OCI-LY3 (cell line): ENCODE results near the gene FIGLA.

Experiments used
- H2AFZ ChIP-seq: fragments of 200-600, 300-600 bp; shearing (Covaris generic); 2 replicates; pipeline ENCODE4 v1.6.0; 2014; ENCODE audit warnings: antibody characterized with exemption, low read depth, low read length
- H3K27ac ChIP-seq: fragments of 200-600, 300-600 bp; sonication (generic); 2 replicates; pipeline ENCODE4 v1.5.1; 2014; ENCODE audit warnings: mild to moderate bottlenecking, low read length, moderate library complexity, mixed read lengths
- H3K27me3 ChIP-seq: fragments of 200-600, 300-600 bp; sonication (generic); 2 replicates; pipeline ENCODE4 v1.6.1; 2014; ENCODE audit warnings: low read depth, low read length, mixed read lengths
- H3K36me3 ChIP-seq: fragments of 200-600, 300-600 bp; sonication (generic); replicated peaks from 2 replicates; pipeline ENCODE3; 2014; ENCODE audit warnings: low read depth, low read length, mixed read lengths
- H3K4me1 ChIP-seq: fragments of 300-600, 200-600 bp; sonication (generic); 2 replicates; pipeline ENCODE4 v1.6.1; 2014; ENCODE audit warnings: low read length, mixed read lengths
- H3K4me2 ChIP-seq: fragments of 200-600, 300-600 bp; sonication (generic); 2 replicates; pipeline ENCODE4 v1.6.1; 2014; ENCODE audit warnings: low read length, mixed read lengths
- H3K4me3 ChIP-seq: fragments of 300-600, 200-600 bp; sonication (generic); 2 replicates; pipeline ENCODE4 v1.5.1; 2014; ENCODE audit warnings: antibody characterized with exemption, mild to moderate bottlenecking, low read length, moderate library complexity
- H3K79me2 ChIP-seq: fragments of 300-600, 200-600 bp; shearing (Covaris generic); 2 replicates; pipeline ENCODE4 v1.6.1; 2014; ENCODE audit warnings: mild to moderate bottlenecking, low read length, mixed read lengths
- H3K9ac ChIP-seq: fragments of 300-600, 200-600 bp; shearing (Covaris generic); 2 replicates; pipeline ENCODE4 v1.6.0; 2014; ENCODE audit warnings: mild to moderate bottlenecking, low read length, moderate library complexity
- H3K9me3 ChIP-seq: fragments of 200-600, 300-600 bp; shearing (Covaris generic); 2 replicates; pipeline ENCODE4 v1.6.1; 2014; ENCODE audit warnings: low read length, mixed read lengths; ENCODE audit not compliant: insufficient read depth
- H4K20me1 ChIP-seq: fragments of 200-600, 300-600 bp; sonication (generic); 2 replicates; pipeline ENCODE4 v1.6.1; 2016; ENCODE audit warnings: low read length, mixed read lengths; ENCODE audit not compliant: insufficient read depth
- EZH2phosphoT487 ChIP-seq: fragments of 200-600 bp; shearing (Covaris generic); IDR thresholded peaks from 2 replicates; pipeline ENCODE4 v1.6.1; 2018; ENCODE audit warnings: antibody characterized with exemption, mixed run types, low read depth
- TF ChIP-seq, protein P1 (sequence below): fragments of 200-600, 300-600 bp; sonication (generic); IDR thresholded peaks from 2 replicates; pipeline ENCODE4 v1.5.1; 2014; ENCODE audit warnings: antibody characterized with exemption, low read length, low read depth

FIGLA gene

DNA sequence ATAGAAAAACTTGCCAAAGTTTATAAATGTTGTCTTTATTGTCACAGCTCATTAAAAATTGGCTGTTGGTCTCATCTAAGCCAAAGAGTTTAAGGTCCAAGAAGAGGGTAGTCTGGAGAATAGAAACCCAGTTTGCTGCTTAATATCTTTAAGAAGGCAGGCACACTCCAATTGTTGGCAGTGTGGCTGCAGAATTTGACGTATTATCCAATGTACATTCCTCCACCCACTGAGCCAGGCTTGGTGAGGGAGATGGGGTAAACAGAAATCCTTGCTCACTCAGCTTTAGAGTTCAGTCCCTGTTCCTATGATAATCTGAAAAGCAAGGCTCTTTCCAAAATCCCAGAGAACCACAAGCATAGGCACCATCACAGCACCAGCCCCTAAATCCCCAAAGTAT, 11.8 kb downstream of the FIGLA start:
- no peak for TF ChIP-seq EZH2phosphoT487
- TF ChIP-seq, protein P1, sequence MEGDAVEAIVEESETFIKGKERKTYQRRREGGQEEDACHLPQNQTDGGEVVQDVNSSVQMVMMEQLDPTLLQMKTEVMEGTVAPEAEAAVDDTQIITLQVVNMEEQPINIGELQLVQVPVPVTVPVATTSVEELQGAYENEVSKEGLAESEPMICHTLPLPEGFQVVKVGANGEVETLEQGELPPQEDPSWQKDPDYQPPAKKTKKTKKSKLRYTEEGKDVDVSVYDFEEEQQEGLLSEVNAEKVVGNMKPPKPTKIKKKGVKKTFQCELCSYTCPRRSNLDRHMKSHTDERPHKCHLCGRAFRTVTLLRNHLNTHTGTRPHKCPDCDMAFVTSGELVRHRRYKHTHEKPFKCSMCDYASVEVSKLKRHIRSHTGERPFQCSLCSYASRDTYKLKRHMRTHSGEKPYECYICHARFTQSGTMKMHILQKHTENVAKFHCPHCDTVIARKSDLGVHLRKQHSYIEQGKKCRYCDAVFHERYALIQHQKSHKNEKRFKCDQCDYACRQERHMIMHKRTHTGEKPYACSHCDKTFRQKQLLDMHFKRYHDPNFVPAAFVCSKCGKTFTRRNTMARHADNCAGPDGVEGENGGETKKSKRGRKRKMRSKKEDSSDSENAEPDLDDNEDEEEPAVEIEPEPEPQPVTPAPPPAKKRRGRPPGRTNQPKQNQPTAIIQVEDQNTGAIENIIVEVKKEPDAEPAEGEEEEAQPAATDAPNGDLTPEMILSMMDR: no peak
- Histone ChIP-seq H4K20me1 (no peaks in the 10 kb centered on the region), H3K9ac (no peak overlapping the region), H3K27me3 (peaks cover 40% of the 10 kb centered on the region), H3K27ac (no peak overlapping the region), H2AFZ (no peak overlapping the region), H3K4me3 (no peak overlapping the region), H3K4me2 (no peak overlapping the region), H3K9me3 (0 out of 2 replicates have a peak, but pooled peaks cover 3% of the 10 kb centered on the region), H3K79me2 (no peaks in the 10 kb centered on the region), H3K4me1 (no peaks in the 10 kb centered on the region), H3K36me3 (no peaks in the 10 kb centered on the region)

DNA sequence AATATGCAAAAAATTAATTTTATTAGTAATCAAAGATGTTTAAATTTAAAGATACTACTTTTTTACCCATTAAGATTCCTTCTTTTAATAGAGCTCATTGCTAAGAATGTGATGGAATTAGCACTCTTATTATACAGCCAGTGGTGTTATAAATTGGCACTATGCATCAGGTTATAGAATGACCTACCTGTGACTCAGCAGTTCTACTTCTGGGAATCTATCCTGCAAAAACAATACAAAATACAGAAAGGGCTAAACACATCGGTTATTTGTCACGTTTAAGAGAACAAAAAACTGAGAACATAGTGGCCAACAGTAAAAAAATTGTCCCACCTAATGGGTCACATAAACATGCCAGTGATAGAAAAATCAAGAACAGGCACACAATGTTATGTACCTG, 13.0 kb downstream of the FIGLA start:
- H3K27me3 ChIP-seq: peaks cover 50% of the 10 kb centered on the region
- H3K27ac ChIP-seq: no peak overlapping the region
- H3K4me3 ChIP-seq: no peak overlapping the region
- no peak overlapping the region for H2AFZ ChIP-seq
- no peak overlapping the region for H3K4me2 ChIP-seq
- H3K79me2 ChIP-seq: no peaks in the 10 kb centered on the region
- H3K9ac ChIP-seq: no peak overlapping the region
- 0 out of 2 replicates have a peak, but pooled peaks cover 3% of the 10 kb centered on the region for H3K9me3 ChIP-seq
- no peak for TF ChIP-seq EZH2phosphoT487
- TF ChIP-seq, protein P1: no peak
- no peaks in the 10 kb centered on the region for H3K4me1 ChIP-seq
- H4K20me1 ChIP-seq: no peaks in the 10 kb centered on the region
- H3K36me3 ChIP-seq: no peaks in the 10 kb centered on the region

DNA sequence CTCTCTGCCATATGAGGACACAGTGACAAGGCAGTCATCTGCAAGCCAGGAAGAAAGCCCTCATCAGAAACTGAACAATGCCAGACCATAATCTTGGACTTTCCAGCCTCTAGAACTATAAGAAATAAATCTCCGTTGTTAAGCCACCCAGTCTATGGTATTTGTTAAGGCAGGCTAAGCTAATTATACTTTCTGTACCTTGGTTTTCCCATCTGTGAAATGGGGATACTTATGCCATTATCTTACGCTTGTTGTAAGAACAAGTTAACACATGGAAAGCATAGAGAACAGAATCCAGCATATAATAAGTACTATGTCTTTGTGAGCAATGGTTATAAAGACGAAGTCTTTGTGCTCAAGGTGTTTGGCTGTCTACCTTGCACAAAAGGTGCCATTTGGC, 14.2 kb downstream of the FIGLA start:
- H3K9ac ChIP-seq: no peak overlapping the region
- H3K9me3 ChIP-seq: 0 out of 2 replicates have a peak, but pooled peaks cover 3% of the 10 kb centered on the region
- H2AFZ ChIP-seq: no peak overlapping the region
- no peaks in the 10 kb centered on the region for H3K79me2 ChIP-seq
- no peak overlapping the region for H3K4me3 ChIP-seq
- H3K4me2 ChIP-seq: no peak overlapping the region
- H3K36me3 ChIP-seq: no peaks in the 10 kb centered on the region
- no peak overlapping the region for H3K27ac ChIP-seq
- H4K20me1 ChIP-seq: no peaks in the 10 kb centered on the region
- H3K4me1 ChIP-seq: peaks cover 7% of the 10 kb centered on the region
- peaks cover 54% of the 10 kb centered on the region for H3K27me3 ChIP-seq
- TF ChIP-seq EZH2phosphoT487: no peak
- TF ChIP-seq, protein P1: no peak

DNA sequence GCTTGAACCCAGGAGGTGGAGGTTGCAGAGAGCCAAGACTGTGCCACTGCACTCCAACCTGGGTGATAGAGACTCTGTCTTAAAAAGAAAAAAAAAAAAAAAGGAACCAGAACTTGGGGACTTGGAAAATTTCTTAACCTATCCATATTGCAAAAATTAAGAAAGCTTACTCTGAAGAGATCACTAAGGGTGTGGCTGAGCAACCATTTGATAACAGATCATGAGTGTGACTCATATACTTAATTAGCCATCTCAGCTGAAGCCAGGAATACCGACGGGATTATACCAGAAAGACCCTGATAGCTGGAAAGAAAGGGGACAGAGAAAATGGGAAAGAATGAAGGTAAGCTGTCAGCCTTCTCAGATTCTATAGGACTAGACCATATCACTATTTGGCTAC, 15.3 kb downstream of the FIGLA start:
- H3K4me2 ChIP-seq: no peak overlapping the region
- H3K27ac ChIP-seq: no peak overlapping the region
- H3K27me3 ChIP-seq: peaks cover 54% of the 10 kb centered on the region
- peaks cover 11% of the 10 kb centered on the region for H3K4me1 ChIP-seq
- no peaks in the 10 kb centered on the region for H4K20me1 ChIP-seq
- no peak overlapping the region for H2AFZ ChIP-seq
- H3K4me3 ChIP-seq: no peak overlapping the region
- 0 out of 2 replicates have a peak, but pooled peaks cover 3% of the 10 kb centered on the region for H3K9me3 ChIP-seq
- no peaks in the 10 kb centered on the region for H3K36me3 ChIP-seq
- H3K9ac ChIP-seq: no peak overlapping the region
- TF ChIP-seq, protein P1: no peak
- no peak for TF ChIP-seq EZH2phosphoT487
- no peaks in the 10 kb centered on the region for H3K79me2 ChIP-seq
